Mucosa of descending colon (tissue), 3 donors: Measurements from ENCODE around the gene ADORA2B. TPM values are rescaled to one million over a fixed set of nuclear protein-coding genes. Genes with fewer than 3 reads are reported as not detected.

Experiments used
- ATAC-seq: fragments of 200-7000 bp; cut with Tn5 transposase; one replicate; pipeline ENCODE4 v1.9.1; 2020; ENCODE audit warnings: mild to moderate bottlenecking, moderate library complexity
- DNase-seq, 3 donors: peaks; one replicate each; pipeline ENCODE4 v3.0.0-alpha.2; 2020
- H3K36me3 ChIP-seq: fragments of 200-600 bp; one replicate; pipeline ENCODE4 v1.8.0; 2021; ENCODE audit warnings: low read depth, mild to moderate bottlenecking
- H3K4me1 ChIP-seq: fragments of 200-600 bp; one replicate; pipeline ENCODE4 v1.8.0; 2021; ENCODE audit warnings: low read depth, mild to moderate bottlenecking
- H3K4me3 ChIP-seq: fragments of 200-600 bp; one replicate; pipeline ENCODE4 v1.8.0; 2021; ENCODE audit warnings: mild to moderate bottlenecking
- H3K9me3 ChIP-seq: fragments of 200-600 bp; one replicate; pipeline ENCODE4 v1.8.0; 2021; ENCODE audit warnings: mild to moderate bottlenecking
- CTCF ChIP-seq: fragments of 200-600 bp; IDR thresholded peaks from one replicate; pipeline ENCODE4 v1.8.0; 2022; ENCODE audit warnings: antibody characterized with exemption, mild to moderate bottlenecking
- intact Hi-C, 2 donors: fragments of 100-400 bp; cut with DNase I in 1 of 2; cut with micrococcal nuclease in 1 of 2; formaldehyde crosslinking; loops; one replicate each; pipeline versions ENCODE4 v1.11.0 to v1.11.1; 2022; cut with DNase I, micrococcal nuclease
- total RNA-seq, 3 donors: library from RNA; stranded (reverse); fragmentation: NEBNext Ultra II Directional in 2 of 3; extraction: Animal tissue kit (Norgen Biotek cat#: 25700) in 2 of 3; gene quantifications; one replicate each; pipeline versions ENCODE4 v1.2.1 to v1.2.4, GENCODE V29; 2021 to 2023
- donor health status: DM: no; HTN: no; CAD: no; lungs with moderate emphysema.
- donor health status: DM: no; HTN: no; CAD: no.
- donor health status: DM: no; HTN: yes; CAD: no.

ADORA2B gene
- total RNA-seq, 3 donors from 2014 or later: 11.9 to 32.9 (median 24.4) TPM

GRCh38 chr17:15981208-15981607, 36.3 kb downstream of the ADORA2B start:
- Histone ChIP-seq H3K36me3 (no peaks in the 10 kb centered on the region), H3K4me3 (no peak overlapping the region), H3K9me3 (no peaks in the 10 kb centered on the region), H3K4me1 (peaks cover 25% of the 10 kb centered on the region)
- TF ChIP-seq CTCF: no peak
- ATAC-seq (peak; percentile 94), DNase-seq (peak in 1 of 3 donors; percentile 43)
- intact Hi-C loops: no loop called here

- Histone ChIP-seq H3K4me3 (no peak overlapping the region), H3K36me3 (no peaks in the 10 kb centered on the region), H3K9me3 (no peaks in the 10 kb centered on the region), H3K4me1 (peaks cover 25% of the 10 kb centered on the region)
- no peak for DNase-seq
- TF ChIP-seq CTCF: no peak
- ATAC-seq: peak; percentile 10
- intact Hi-C loops: no loop called here
Observed at GRCh38 chr17:15981646-15982580, 37.0 kb downstream of the ADORA2B start.

GRCh38 chr17:15996322-15996721, 51.4 kb downstream of the ADORA2B start:
- intact Hi-C loops: loop anchor here (10.0 kb wide), 2 partner anchors 52 to 172 kb away; partner anchors contain the start of gene ADORA2B (in 1 of the 2)
- H3K9me3 ChIP-seq: no peaks in the 10 kb centered on the region
- TF ChIP-seq CTCF: no peak
- H3K4me3 ChIP-seq: no peak overlapping the region
- H3K36me3 ChIP-seq: no peaks in the 10 kb centered on the region
- DNase-seq (no peak), ATAC-seq (no peak)
- H3K4me1 ChIP-seq: peaks cover 8% of the 10 kb centered on the region

GRCh38 chr17:15998031-15998562, 53.2 kb downstream of the ADORA2B start:
- H3K4me3 ChIP-seq: no peak overlapping the region
- intact Hi-C loops: loop anchor here (10.0 kb wide), 2 partner anchors 53 to 173 kb away; partner anchors contain the start of gene ADORA2B (in 1 of the 2)
- no peaks in the 10 kb centered on the region for H3K36me3 ChIP-seq
- H3K4me1 ChIP-seq: peaks cover 8% of the 10 kb centered on the region
- no peak for TF ChIP-seq CTCF
- ATAC-seq (no peak), DNase-seq (no peak)
- H3K9me3 ChIP-seq: no peaks in the 10 kb centered on the region

GRCh38 chr17:15999141-15999973, 54.4 kb downstream of the ADORA2B start, which contains the start of the genes TTC19 and ZSWIM7:
TSS of gene TTC19 (plus strand) at chr17:15999824. CDS start at chr17:15999849, 25 bp downstream.
TSS of gene ZSWIM7 (minus strand) at chr17:15999704. CDS start at chr17:15999594, 110 bp downstream.
- Histone ChIP-seq H3K4me1 (peaks cover 8% of the 10 kb centered on the region), H3K9me3 (no peaks in the 10 kb centered on the region), H3K36me3 (no peaks in the 10 kb centered on the region), H3K4me3 (peak within 1 kb of the TSS; percentile 58)
- ATAC-seq (peak; percentile 95), DNase-seq (peak; percentile 98 to 99 (median 99))
- no peak for TF ChIP-seq CTCF
- intact Hi-C loops: loop anchor here (10.0 kb wide), 2 partner anchors 55 to 175 kb away; partner anchors contain the start of gene ADORA2B (in 1 of the 2)
